ENCODE measurements around the gene CLEC12A. TPM values are rescaled to one million over a fixed set of nuclear protein-coding genes. Genes with fewer than 3 reads are reported as not detected.

Gene CLEC12A
- total RNA-seq, 1 donor from 2014 or later, result 0.65 TPM

DNA sequence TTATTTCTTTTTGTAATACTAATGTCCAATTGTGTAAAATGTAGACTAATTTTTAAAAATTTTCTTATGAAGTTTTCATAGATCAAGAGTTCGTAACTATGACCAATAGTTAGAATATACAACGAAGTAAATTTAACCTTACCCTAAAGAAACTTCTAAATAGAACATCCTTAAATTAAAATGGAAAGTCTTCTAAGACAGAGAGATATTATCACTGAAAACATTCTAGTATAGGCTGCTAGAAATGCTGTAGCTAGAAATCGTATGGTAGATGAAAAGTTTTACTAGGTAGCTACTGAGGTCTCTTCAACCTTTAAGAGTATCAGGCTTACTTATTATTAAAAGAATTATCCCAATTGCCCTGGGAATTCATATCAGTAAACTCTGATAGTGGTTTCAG is 40.0 kb upstream of the CLEC12A start:
- Mint-ChIP-seq H3K4me3 (no peak overlapping the region), H3K9me3 (peaks cover 3% of the 10 kb centered on the region), H3K36me3 (no peaks in the 10 kb centered on the region), H3K27ac (no peak overlapping the region), H3K27me3 (peaks cover 4% of the 10 kb centered on the region), H3K4me1 (ENCODE audit: unreplicated experiment) (no peaks in the 10 kb centered on the region)
- no peak for DNase-seq (ENCODE audit: extremely low spot score, unreplicated experiment)
- TF ChIP-seq CTCF (conservative IDR thresholded peaks at IDR 0.05), result no peak

- no peak for TF ChIP-seq CTCF (conservative IDR thresholded peaks at IDR 0.05)
- Mint-ChIP-seq H3K36me3 (no peaks in the 10 kb centered on the region), H3K4me3 (no peak within 1 kb of the TSS), H3K27me3 (peaks cover 4% of the 10 kb centered on the region), H3K9me3 (peaks cover 3% of the 10 kb centered on the region), H3K27ac (no peak within 1 kb of the TSS), H3K4me1 (ENCODE audit: unreplicated experiment) (no peaks in the 10 kb centered on the region)
- DNase-seq (ENCODE audit: extremely low spot score, unreplicated experiment), result no peak
These were observed 38.9 kb upstream of the CLEC12A start, which contains the start of gene CLEC2A for GRCh38 chr12:9932270-9932669. Gene CLEC2A, minus strand, starts transcription at chr12:9932370. Its CDS starts 41 bp downstream, at chr12:9932329.

DNA sequence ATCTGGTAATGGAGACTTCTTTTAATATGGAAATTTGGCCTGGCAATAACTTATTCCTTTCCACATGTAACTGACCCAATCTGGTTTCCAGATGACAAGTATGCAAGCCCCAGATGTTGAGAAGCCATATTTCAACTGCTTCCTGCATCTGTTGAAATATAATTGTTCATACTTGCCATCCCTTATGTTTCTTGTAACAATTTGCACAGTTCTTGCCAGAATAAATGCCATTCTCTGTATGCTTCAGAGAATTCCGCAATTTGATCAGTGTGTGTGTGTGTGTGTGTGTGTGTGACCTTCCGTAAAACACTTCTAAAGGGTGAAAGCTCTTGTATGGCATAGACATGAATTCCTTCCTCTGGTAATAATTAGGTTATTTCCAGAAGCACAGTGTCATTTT is 37.3 kb upstream of the CLEC12A start:
- no peak overlapping the region for H3K4me3 Mint-ChIP-seq
- TF ChIP-seq CTCF (conservative IDR thresholded peaks at IDR 0.05), result no peak
- H3K4me1 Mint-ChIP-seq (ENCODE audit: unreplicated experiment), result no peaks in the 10 kb centered on the region
- H3K9me3 Mint-ChIP-seq, result peaks cover 3% of the 10 kb centered on the region
- no peak for DNase-seq (ENCODE audit: extremely low spot score, unreplicated experiment)
- H3K27ac Mint-ChIP-seq, result no peak overlapping the region
- peaks cover 5% of the 10 kb centered on the region for H3K27me3 Mint-ChIP-seq
- H3K36me3 Mint-ChIP-seq, result no peaks in the 10 kb centered on the region

- no peak overlapping the region for H3K4me3 Mint-ChIP-seq
- peaks cover 7% of the 10 kb centered on the region for H3K27me3 Mint-ChIP-seq
- no peaks in the 10 kb centered on the region for H3K4me1 Mint-ChIP-seq (ENCODE audit: unreplicated experiment)
- no peak overlapping the region for H3K27ac Mint-ChIP-seq
- peaks cover 3% of the 10 kb centered on the region for H3K9me3 Mint-ChIP-seq
- no peak for TF ChIP-seq CTCF (conservative IDR thresholded peaks at IDR 0.05)
- no peaks in the 10 kb centered on the region for H3K36me3 Mint-ChIP-seq
- no peak for DNase-seq (ENCODE audit: extremely low spot score, unreplicated experiment)
These were observed 36.2 kb upstream of the CLEC12A start for GRCh38 chr12:9935026-9935425.

GRCh38 chr12:9936591-9936990 is 34.6 kb upstream of the CLEC12A start:
- no peak overlapping the region for H3K27ac Mint-ChIP-seq
- peaks cover 3% of the 10 kb centered on the region for H3K9me3 Mint-ChIP-seq
- DNase-seq (ENCODE audit: extremely low spot score, unreplicated experiment), result no peak
- H3K27me3 Mint-ChIP-seq, result peaks cover 11% of the 10 kb centered on the region
- H3K4me3 Mint-ChIP-seq, result no peak overlapping the region
- no peak for TF ChIP-seq CTCF (conservative IDR thresholded peaks at IDR 0.05)
- H3K4me1 Mint-ChIP-seq (ENCODE audit: unreplicated experiment), result no peaks in the 10 kb centered on the region
- no peaks in the 10 kb centered on the region for H3K36me3 Mint-ChIP-seq

DNA sequence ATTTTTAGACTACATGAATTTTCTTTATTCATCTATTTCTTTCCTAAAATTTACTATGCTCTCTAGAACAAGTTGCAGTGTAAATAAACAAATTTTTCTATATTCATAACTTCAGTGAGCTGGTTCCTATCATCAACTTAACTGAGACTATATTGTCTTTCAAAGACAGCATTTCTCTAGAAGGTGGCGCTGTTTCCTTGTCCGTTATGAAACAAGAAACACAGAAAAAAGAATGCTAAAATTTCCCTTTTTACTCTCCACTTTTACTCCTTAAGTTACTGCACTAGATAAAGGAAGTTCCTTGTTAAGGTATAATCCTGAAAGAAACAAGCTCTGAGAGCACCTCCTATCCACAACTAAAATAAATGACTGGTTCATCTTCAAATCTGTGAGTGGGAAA is 30.8 kb upstream of the CLEC12A start:
- no peaks in the 10 kb centered on the region for H3K4me1 Mint-ChIP-seq (ENCODE audit: unreplicated experiment)
- H3K27me3 Mint-ChIP-seq, result peaks cover 23% of the 10 kb centered on the region
- no peak overlapping the region for H3K4me3 Mint-ChIP-seq
- no peaks in the 10 kb centered on the region for H3K9me3 Mint-ChIP-seq
- H3K27ac Mint-ChIP-seq, result no peak overlapping the region
- TF ChIP-seq CTCF (conservative IDR thresholded peaks at IDR 0.05), result no peak
- no peaks in the 10 kb centered on the region for H3K36me3 Mint-ChIP-seq
- no peak for DNase-seq (ENCODE audit: extremely low spot score, unreplicated experiment)

All from type B pancreatic cell (in vitro differentiated cells).